ENCODE results near the gene CIAPIN1.

Gene CIAPIN1

GRCh38 chr16:57447186-57447962 lies at the start of gene CIAPIN1, which contains the start of gene COQ9:
CIAPIN1 (minus strand) TSS chr16:57447385; CDS start chr16:57440928, 6,457 bp downstream.
COQ9 (plus strand) TSS chr16:57447479; CDS start chr16:57447506, 27 bp downstream.
- Mint-ChIP-seq H3K36me3 (ENCODE audit: low read depth) (peaks cover 19% of the 10 kb centered on the region), H3K9me3 (peaks cover 2% of the 10 kb centered on the region), H3K27ac (peak within 1 kb of the TSS; percentile 79 to 95 (median 94)), H3K4me1 (peaks cover 22% of the 10 kb centered on the region), H3K27me3 (ENCODE audit: low read depth) (no peaks in the 10 kb centered on the region), H3K4me3 (peak within 1 kb of the TSS; percentile 93 to 97 (median 94))
- no peak for TF ChIP-seq CTCF (IDR thresholded peaks at IDR 0.05; ENCODE audit: unreplicated experiment in 3 of 3)

- Mint-ChIP-seq H3K27me3 (ENCODE audit: low read depth) (peaks cover 5% of the 10 kb centered on the region), H3K4me3 (no peak overlapping the region), H3K36me3 (ENCODE audit: low read depth) (no peaks in the 10 kb centered on the region), H3K27ac (peak overlapping the region in 1 of 3 experiments; percentile 14), H3K9me3 (no peaks in the 10 kb centered on the region), H3K4me1 (peaks cover under 1% of the 10 kb centered on the region)
- no peak for TF ChIP-seq CTCF (IDR thresholded peaks at IDR 0.05; ENCODE audit: unreplicated experiment in 3 of 3)
These were observed 46.6 kb upstream of the CIAPIN1 start for GRCh38 chr16:57493767-57494166.

GRCh38 chr16:57489229-57489628 lies 42.0 kb upstream of the CIAPIN1 start:
- Mint-ChIP-seq H3K9me3 (no peaks in the 10 kb centered on the region), H3K4me1 (peaks cover 20% of the 10 kb centered on the region), H3K4me3 (no peak overlapping the region), H3K36me3 (ENCODE audit: low read depth) (no peaks in the 10 kb centered on the region), H3K27ac (no peak overlapping the region), H3K27me3 (ENCODE audit: low read depth) (peaks cover 7% of the 10 kb centered on the region)
- no peak for TF ChIP-seq CTCF (IDR thresholded peaks at IDR 0.05; ENCODE audit: unreplicated experiment in 3 of 3)

GRCh38 chr16:57486858-57487834 lies 40.0 kb upstream of the CIAPIN1 start:
- Mint-ChIP-seq H3K4me3 (peak overlapping the region; percentile 86 to 90 (median 88)), H3K36me3 (ENCODE audit: low read depth) (no peaks in the 10 kb centered on the region), H3K27me3 (ENCODE audit: low read depth) (peaks cover 7% of the 10 kb centered on the region), H3K27ac (peak overlapping the region; percentile 67 to 92 (median 80)), H3K9me3 (no peaks in the 10 kb centered on the region), H3K4me1 (peaks cover 20% of the 10 kb centered on the region)
- no peak for TF ChIP-seq CTCF (IDR thresholded peaks at IDR 0.05; ENCODE audit: unreplicated experiment in 3 of 3)

- peaks cover 7% of the 10 kb centered on the region for H3K27me3 Mint-ChIP-seq (ENCODE audit: low read depth)
- H3K27ac Mint-ChIP-seq = peak within 1 kb of the TSS; percentile 67 to 92 (median 80)
- H3K9me3 Mint-ChIP-seq = no peaks in the 10 kb centered on the region
- peaks cover 20% of the 10 kb centered on the region for H3K4me1 Mint-ChIP-seq
- no peaks in the 10 kb centered on the region for H3K36me3 Mint-ChIP-seq (ENCODE audit: low read depth)
- H3K4me3 Mint-ChIP-seq = peak within 1 kb of the TSS; percentile 88 to 97 (median 92)
- no peak for TF ChIP-seq CTCF (IDR thresholded peaks at IDR 0.05; ENCODE audit: unreplicated experiment in 3 of 3)
These were observed 39.0 kb upstream of the CIAPIN1 start, which contains the start of gene DOK4 for GRCh38 chr16:57485916-57486857. DOK4 (minus strand) TSS chr16:57486493; CDS start chr16:57479507, 6,986 bp downstream.

Data from nephron (organoid).